CD14-positive monocyte (primary cell): ENCODE results near the gene SDCBP2. TPM values are rescaled to one million over a fixed set of nuclear protein-coding genes. Genes with fewer than 3 reads are reported as not detected.
A peak's percentile ranks its signal among the peaks of the same experiment; 100 is the strongest.

Experiments used
- DNase-seq, 3 donors: peaks; one replicate each; pipeline ENCODE4 v3.0.0-alpha.2; 2011 to 2022
- H2AFZ ChIP-seq: 2 replicates; pipeline ENCODE4 v1.6.0; 2012; ENCODE audit warnings: mild to moderate bottlenecking, low read depth, low read length, inconsistent platforms; ENCODE audit not compliant: insufficient read depth, poor library complexity, severe bottlenecking
- H3K27ac ChIP-seq, 2 donors: 1 replicate in 1 of 2; 2 replicates in 1 of 2; pipeline ENCODE4 v1.5.1; 2012 to 2013; ENCODE audit warnings: low read length in 2 of 2, control low read depth in 1 of 2, inconsistent platforms in 1 of 2, low read depth in 1 of 2, mild to moderate bottlenecking in 1 of 2
- H3K27me3 ChIP-seq, 2 donors: one replicate each; pipeline versions ENCODE4 v1.6.0 to v1.6.1; 2011 to 2013; ENCODE audit warnings: low read length in 2 of 2; ENCODE audit not compliant: control insufficient read depth in 2 of 2, insufficient read depth in 2 of 2
- H3K36me3 ChIP-seq, 2 donors: replicated peaks in 1 of 2; 1 replicate in 1 of 2; 2 replicates in 1 of 2; pipeline versions ENCODE4 v1.5.1 to v1.6.1; 2012 to 2013; ENCODE audit warnings: low read length in 2 of 2, control low read depth in 1 of 2, inconsistent platforms in 1 of 2, mild to moderate bottlenecking in 1 of 2; ENCODE audit not compliant: insufficient read depth in 2 of 2, control insufficient read depth in 1 of 2
- H3K4me1 ChIP-seq, 2 donors: 1 replicate in 1 of 2; 2 replicates in 1 of 2; pipeline versions ENCODE4 v1.5.1 to v1.6.1; 2012 to 2013; ENCODE audit warnings: low read length in 2 of 2, control low read depth in 1 of 2, inconsistent platforms in 1 of 2, mild to moderate bottlenecking in 1 of 2, moderate library complexity in 1 of 2; ENCODE audit not compliant: insufficient read depth in 2 of 2, control insufficient read depth in 1 of 2
- H3K4me2 ChIP-seq: replicated peaks from 2 replicates; pipeline ENCODE3; 2012; ENCODE audit warnings: low read length, moderate library complexity, mild to moderate bottlenecking; ENCODE audit not compliant: poor library complexity, severe bottlenecking; ENCODE audit errors: extremely low read depth
- H3K4me3 ChIP-seq, 3 experiments: fragments of 200-600 bp in 1 of 3; sonication (generic) in 1 of 3; replicated peaks in 1 of 3; 1 replicate in 2 of 3; 2 replicates in 1 of 3; pipeline ENCODE4 v1.5.1; 2011 to 2013; ENCODE audit warnings: low read length in 3 of 3, mild to moderate bottlenecking in 3 of 3, control low read depth in 2 of 3, low read depth in 2 of 3, inconsistent platforms in 1 of 3, moderate library complexity in 1 of 3
- H3K79me2 ChIP-seq: 2 replicates; pipeline ENCODE4 v1.6.0; 2012; ENCODE audit warnings: mild to moderate bottlenecking, control low read depth, inconsistent platforms, low read length, moderate library complexity; ENCODE audit not compliant: insufficient read depth
- H3K9ac ChIP-seq: 2 replicates; pipeline ENCODE4 v1.6.0; 2017; ENCODE audit warnings: low read length, mild to moderate bottlenecking; ENCODE audit not compliant: insufficient read depth, poor library complexity, severe bottlenecking
- H3K9me3 ChIP-seq, 2 donors: replicated peaks in 1 of 2; 1 replicate in 1 of 2; 2 replicates in 1 of 2; pipeline versions ENCODE4 v1.5.1 to v1.6.1; 2012 to 2013; ENCODE audit warnings: low read length in 2 of 2, control low read depth in 1 of 2; ENCODE audit not compliant: control insufficient read depth in 1 of 2, insufficient read depth in 1 of 2
- H4K20me1 ChIP-seq: 2 replicates; pipeline ENCODE4 v1.6.0; 2012; ENCODE audit warnings: mild to moderate bottlenecking, low read length, control low read depth, moderate library complexity; ENCODE audit not compliant: insufficient read depth
- H3K27ac Mint-ChIP-seq, 7 donors: one replicate each; pipeline ENCODE4 v1.8.0; 2020; ENCODE audit warnings: mild to moderate bottlenecking in 7 of 7, mixed read lengths in 7 of 7, moderate library complexity in 6 of 7, inconsistent platforms in 2 of 7
- H3K27me3 Mint-ChIP-seq, 3 donors: one replicate each; pipeline ENCODE4 v1.8.0; 2021 to 2022; ENCODE audit warnings: low read depth in 3 of 3, mild to moderate bottlenecking in 3 of 3, mixed read lengths in 3 of 3, moderate library complexity in 3 of 3, inconsistent platforms in 1 of 3
- H3K36me3 Mint-ChIP-seq, 2 donors: one replicate each; pipeline ENCODE4 v1.8.0; 2020; ENCODE audit warnings: mixed read lengths in 2 of 2, inconsistent platforms in 1 of 2, mild to moderate bottlenecking in 1 of 2
- H3K4me1 Mint-ChIP-seq: one replicate; pipeline ENCODE4 v1.8.0; 2020; ENCODE audit warnings: mild to moderate bottlenecking, mixed read lengths
- H3K4me3 Mint-ChIP-seq, 2 donors: one replicate each; pipeline ENCODE4 v1.8.0; 2020; ENCODE audit warnings: mild to moderate bottlenecking in 2 of 2, mixed read lengths in 2 of 2, moderate library complexity in 1 of 2
- H3K9me3 Mint-ChIP-seq, 7 donors: one replicate each; pipeline ENCODE4 v1.8.0; 2020 to 2022; ENCODE audit warnings: mixed read lengths in 7 of 7, mild to moderate bottlenecking in 6 of 7, moderate library complexity in 6 of 7, inconsistent platforms in 2 of 7
- WGBS: methylation state at CpG from one replicate; pipeline ENCODE4 v1.1.5; 2013; ENCODE audit warnings: missing lambda C conversion rate; ENCODE audit not compliant: insufficient coverage; 5-methylcytosine and 5-hydroxymethylcytosine counted together
- intact Hi-C, 2 donors: fragments of 100-400 bp; cut with micrococcal nuclease; formaldehyde crosslinking; loops; one replicate each; pipeline versions ENCODE4 v1.15.0 to v1.15.1; 2023
- polyA plus RNA-seq, 3 donors: library from polyadenylated mRNA; depleted of rRNA in 1 of 3; unstranded in 2 of 3; stranded (reverse) in 1 of 3; fragments of 300-500 nt in 2 of 3; fragments of >200 nt in 1 of 3; fragmentation: Illumina TruSeq in 2 of 3; gene quantifications; 1 replicate in 2 of 3; 2 replicates in 1 of 3; pipeline ENCODE4 v1.2.3, GENCODE V29; 2012 to 2021
- TF ChIP-seq, protein P1 (sequence below): fragments of 200-600 bp; IDR thresholded peaks from one replicate; pipeline ENCODE4 v1.8.0; 2022; ENCODE audit warnings: antibody characterized with exemption, mild to moderate bottlenecking

SDCBP2 gene
- polyA plus RNA-seq, 3 donors = 0.69 to 1.0 (median 0.71) TPM

DNA sequence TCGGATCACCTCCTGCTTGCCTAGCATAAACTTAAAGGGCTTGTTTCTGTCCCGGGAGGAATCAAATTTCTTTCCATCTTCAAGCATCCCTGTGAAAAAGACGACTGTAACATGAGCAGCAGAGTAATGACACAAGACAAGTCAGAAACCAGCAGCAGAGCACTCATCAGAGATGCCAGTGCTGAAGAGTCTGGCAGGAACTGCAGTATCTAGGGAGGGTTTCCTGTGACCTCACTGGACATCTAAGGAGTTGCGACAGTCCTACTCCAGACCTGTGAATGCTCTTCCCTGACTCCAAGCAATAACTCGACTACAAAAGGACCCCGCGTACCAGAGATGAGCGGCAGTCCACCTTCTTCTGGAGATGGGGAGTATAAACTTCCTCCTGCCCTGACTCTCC is 46.6 kb upstream of the SDCBP2 start:
- peaks cover 61 to 63% of the 10 kb centered on the region in 2 donors for H3K4me1 ChIP-seq
- peaks cover 74% of the 10 kb centered on the region for H3K4me1 Mint-ChIP-seq
- H2AFZ ChIP-seq = no peak overlapping the region
- H4K20me1 ChIP-seq = peaks cover 98% of the 10 kb centered on the region
- TF ChIP-seq, protein P1, sequence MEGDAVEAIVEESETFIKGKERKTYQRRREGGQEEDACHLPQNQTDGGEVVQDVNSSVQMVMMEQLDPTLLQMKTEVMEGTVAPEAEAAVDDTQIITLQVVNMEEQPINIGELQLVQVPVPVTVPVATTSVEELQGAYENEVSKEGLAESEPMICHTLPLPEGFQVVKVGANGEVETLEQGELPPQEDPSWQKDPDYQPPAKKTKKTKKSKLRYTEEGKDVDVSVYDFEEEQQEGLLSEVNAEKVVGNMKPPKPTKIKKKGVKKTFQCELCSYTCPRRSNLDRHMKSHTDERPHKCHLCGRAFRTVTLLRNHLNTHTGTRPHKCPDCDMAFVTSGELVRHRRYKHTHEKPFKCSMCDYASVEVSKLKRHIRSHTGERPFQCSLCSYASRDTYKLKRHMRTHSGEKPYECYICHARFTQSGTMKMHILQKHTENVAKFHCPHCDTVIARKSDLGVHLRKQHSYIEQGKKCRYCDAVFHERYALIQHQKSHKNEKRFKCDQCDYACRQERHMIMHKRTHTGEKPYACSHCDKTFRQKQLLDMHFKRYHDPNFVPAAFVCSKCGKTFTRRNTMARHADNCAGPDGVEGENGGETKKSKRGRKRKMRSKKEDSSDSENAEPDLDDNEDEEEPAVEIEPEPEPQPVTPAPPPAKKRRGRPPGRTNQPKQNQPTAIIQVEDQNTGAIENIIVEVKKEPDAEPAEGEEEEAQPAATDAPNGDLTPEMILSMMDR = no peak
- no peak overlapping the region for H3K9ac ChIP-seq
- H3K36me3 ChIP-seq = peaks cover 38 to 46% of the 10 kb centered on the region in 2 donors
- peak overlapping the region in 1 of 2 donors; percentile 82 for H3K4me3 Mint-ChIP-seq
- H3K27me3 Mint-ChIP-seq = peaks cover 0 to 2% (median 2%) of the 10 kb centered on the region in 3 donors
- peak overlapping the region in 2 of 3 experiments; percentile 11 to 35 for H3K4me3 ChIP-seq
- no peaks in the 10 kb centered on the region for H3K9me3 Mint-ChIP-seq
- peak; percentile 42 to 74 (median 74) for DNase-seq
- H3K9me3 ChIP-seq = no peaks in the 10 kb centered on the region
- intact Hi-C loops = loop anchor here (5.0 kb wide), 1 partner anchor 48 kb away; the partner anchor contains the start of gene SDCBP2 (in 2 of the 2)
- peaks cover 40 to 70% of the 10 kb centered on the region in 2 donors for H3K36me3 Mint-ChIP-seq
- H3K27ac ChIP-seq = peak overlapping the region; percentile 57 to 83
- WGBS = 100% methylated on average over 2 of the region's 8 CpGs
- H3K27me3 ChIP-seq = no peaks in the 10 kb centered on the region
- peaks cover 91% of the 10 kb centered on the region for H3K79me2 ChIP-seq
- peak overlapping the region; percentile 90 to 97 (median 92) for H3K27ac Mint-ChIP-seq
- H3K4me2 ChIP-seq = peak overlapping the region; percentile 59

DNA sequence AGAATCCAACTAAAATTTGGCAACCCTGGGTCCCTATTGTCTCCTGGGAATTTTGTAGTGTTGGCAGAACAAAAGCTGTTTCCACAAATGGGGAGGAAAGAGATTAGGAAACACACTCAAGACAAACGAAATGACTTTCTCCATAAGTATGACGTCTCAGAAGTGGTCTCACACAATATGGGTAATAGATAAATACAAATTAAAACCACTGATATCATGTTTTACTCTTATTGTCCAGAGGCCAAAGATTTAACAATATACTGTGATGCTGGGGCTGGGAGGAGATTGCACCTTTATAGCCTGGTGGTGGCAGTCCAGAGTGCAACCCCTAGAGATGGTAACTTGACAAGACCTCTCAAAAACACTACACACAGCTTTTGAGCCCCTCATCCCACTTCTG is 45.3 kb upstream of the SDCBP2 start:
- no peak overlapping the region for H3K4me3 Mint-ChIP-seq
- peaks cover 43 to 72% of the 10 kb centered on the region in 2 donors for H3K36me3 Mint-ChIP-seq
- H3K27ac ChIP-seq = peak overlapping the region in 1 of 2 donors; percentile 53
- H3K27ac Mint-ChIP-seq = peak overlapping the region in 1 of 7 donors; percentile 30
- intact Hi-C loops = no loop called here
- no peak for DNase-seq
- peaks cover 98% of the 10 kb centered on the region for H4K20me1 ChIP-seq
- no peaks in the 10 kb centered on the region for H3K9me3 ChIP-seq
- H3K4me2 ChIP-seq = no peak overlapping the region
- TF ChIP-seq, protein P1 = no peak
- H3K79me2 ChIP-seq = peaks cover 86% of the 10 kb centered on the region
- peaks cover 45 to 56% of the 10 kb centered on the region in 2 donors for H3K36me3 ChIP-seq
- H3K27me3 Mint-ChIP-seq = peaks cover 0 to 3% (median 2%) of the 10 kb centered on the region in 3 donors
- no CpG with 5 or more reads among the region's 2 CpGs for WGBS
- H2AFZ ChIP-seq = no peak overlapping the region
- no peak overlapping the region for H3K4me3 ChIP-seq
- H3K4me1 ChIP-seq = peaks cover 48 to 50% of the 10 kb centered on the region in 2 donors
- no peaks in the 10 kb centered on the region for H3K9me3 Mint-ChIP-seq
- H3K27me3 ChIP-seq = no peaks in the 10 kb centered on the region
- H3K4me1 Mint-ChIP-seq = peaks cover 67% of the 10 kb centered on the region
- H3K9ac ChIP-seq = no peak overlapping the region
